Stimulated activated CD4-positive, alpha-beta T cell treated with anti-CD3 and anti-CD28 coated beads, TNF-alpha, amount 100 ng/mL, for 24 hours (primary cell): ENCODE data around the gene CATSPERE.
"Not testable (repeated sequence)": the region's sequence is repeated elsewhere in the genome, so short reads cannot be mapped to it uniquely, and the experiment has no call there.

Experiments
- DNase-seq, 3 experiments: peaks; one replicate each; pipeline ENCODE4 v3.0.0-alpha.2; 2020; ENCODE audit warnings: low read depth in 3 of 3

The CATSPERE gene

GRCh38 chr1:244662599-244662998, 201.5 kb downstream of the CATSPERE start:
- DNase-seq: no peak

GRCh38 chr1:244664353-244664752, 203.3 kb downstream of the CATSPERE start:
- DNase-seq: no peak

- DNase-seq: no peak
Observed at GRCh38 chr1:244665771-244666217, 204.7 kb downstream of the CATSPERE start.

- DNase-seq: not testable (repeated sequence)
Observed at GRCh38 chr1:244666672-244667418, 205.8 kb downstream of the CATSPERE start.

- no peak for DNase-seq
Observed at GRCh38 chr1:244667797-244668196, 206.7 kb downstream of the CATSPERE start.

- no peak for DNase-seq
Observed at GRCh38 chr1:244672946-244673682, 212.0 kb downstream of the CATSPERE start.

- DNase-seq: no peak
Observed at GRCh38 chr1:244674446-244674845, 213.4 kb downstream of the CATSPERE start.

GRCh38 chr1:244675167-244675566, 214.1 kb downstream of the CATSPERE start:
- no peak for DNase-seq

- DNase-seq: no peak
Observed at GRCh38 chr1:244678697-244679096, 217.6 kb downstream of the CATSPERE start.

- DNase-seq: no peak
Observed at GRCh38 chr1:244680667-244681066, 219.6 kb downstream of the CATSPERE start.

GRCh38 chr1:244682087-244682486, 221.0 kb downstream of the CATSPERE start:
- not testable (repeated sequence) for DNase-seq
